Breast epithelium (tissue), 3 donors: Measurements from ENCODE around the gene RAI1.

ENCODE experiments used
- POLR2A ChIP-seq: fragments of 450-650 bp; IDR thresholded peaks from one replicate; pipeline ENCODE4 v1.6.1; 2016; ENCODE audit warnings: antibody characterized with exemption, mild to moderate bottlenecking, moderate library complexity
- POLR2AphosphoS5 ChIP-seq, 3 donors: sonication (generic); formaldehyde crosslinking; IDR thresholded peaks; one replicate each; pipeline ENCODE4 v1.6.1; 2017; ENCODE audit warnings: antibody characterized with exemption in 3 of 3
- TF ChIP-seq, protein P1 (sequence below), 3 donors: fragments of 450-650 bp; IDR thresholded peaks; one replicate each; pipeline ENCODE4 v1.5.1; 2016 to 2017; ENCODE audit warnings: antibody characterized with exemption in 3 of 3, mild to moderate bottlenecking in 3 of 3, moderate library complexity in 3 of 3

DNA sequence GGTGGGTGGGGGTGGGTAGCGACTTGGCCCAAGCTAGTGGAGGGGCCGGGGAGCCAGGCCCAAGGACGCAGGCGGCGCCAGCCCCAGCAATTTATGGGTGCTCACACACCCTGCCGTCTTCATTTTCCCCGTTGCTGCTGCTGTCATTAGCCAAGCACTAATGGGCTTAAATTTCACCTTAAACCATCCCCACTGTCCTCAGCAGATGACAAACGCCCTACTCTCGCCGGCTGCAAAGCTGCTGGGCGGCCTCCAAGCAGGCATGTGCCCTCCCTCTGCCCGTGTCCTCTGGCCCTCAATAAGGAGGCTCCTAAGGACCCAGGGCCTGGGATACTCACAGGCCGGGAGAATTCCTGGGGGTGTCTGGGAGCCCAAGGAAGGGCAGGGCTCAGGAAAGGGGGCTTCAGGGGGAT is 89.4 kb downstream of the RAI1 start:
- TF ChIP-seq POLR2A (no peak), POLR2AphosphoS5 (IDR thresholded peaks at IDR 0.05) (no peak)
- TF ChIP-seq, protein P1, sequence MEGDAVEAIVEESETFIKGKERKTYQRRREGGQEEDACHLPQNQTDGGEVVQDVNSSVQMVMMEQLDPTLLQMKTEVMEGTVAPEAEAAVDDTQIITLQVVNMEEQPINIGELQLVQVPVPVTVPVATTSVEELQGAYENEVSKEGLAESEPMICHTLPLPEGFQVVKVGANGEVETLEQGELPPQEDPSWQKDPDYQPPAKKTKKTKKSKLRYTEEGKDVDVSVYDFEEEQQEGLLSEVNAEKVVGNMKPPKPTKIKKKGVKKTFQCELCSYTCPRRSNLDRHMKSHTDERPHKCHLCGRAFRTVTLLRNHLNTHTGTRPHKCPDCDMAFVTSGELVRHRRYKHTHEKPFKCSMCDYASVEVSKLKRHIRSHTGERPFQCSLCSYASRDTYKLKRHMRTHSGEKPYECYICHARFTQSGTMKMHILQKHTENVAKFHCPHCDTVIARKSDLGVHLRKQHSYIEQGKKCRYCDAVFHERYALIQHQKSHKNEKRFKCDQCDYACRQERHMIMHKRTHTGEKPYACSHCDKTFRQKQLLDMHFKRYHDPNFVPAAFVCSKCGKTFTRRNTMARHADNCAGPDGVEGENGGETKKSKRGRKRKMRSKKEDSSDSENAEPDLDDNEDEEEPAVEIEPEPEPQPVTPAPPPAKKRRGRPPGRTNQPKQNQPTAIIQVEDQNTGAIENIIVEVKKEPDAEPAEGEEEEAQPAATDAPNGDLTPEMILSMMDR (IDR thresholded peaks at IDR 0.05), result no peak
